Eye (tissue), 1 donor: ENCODE data around the gene NMRK2.

Experiments
- DNase-seq: peaks from one replicate; pipeline ENCODE4 v3.0.0-alpha.2; 2015

The NMRK2 gene

DNA sequence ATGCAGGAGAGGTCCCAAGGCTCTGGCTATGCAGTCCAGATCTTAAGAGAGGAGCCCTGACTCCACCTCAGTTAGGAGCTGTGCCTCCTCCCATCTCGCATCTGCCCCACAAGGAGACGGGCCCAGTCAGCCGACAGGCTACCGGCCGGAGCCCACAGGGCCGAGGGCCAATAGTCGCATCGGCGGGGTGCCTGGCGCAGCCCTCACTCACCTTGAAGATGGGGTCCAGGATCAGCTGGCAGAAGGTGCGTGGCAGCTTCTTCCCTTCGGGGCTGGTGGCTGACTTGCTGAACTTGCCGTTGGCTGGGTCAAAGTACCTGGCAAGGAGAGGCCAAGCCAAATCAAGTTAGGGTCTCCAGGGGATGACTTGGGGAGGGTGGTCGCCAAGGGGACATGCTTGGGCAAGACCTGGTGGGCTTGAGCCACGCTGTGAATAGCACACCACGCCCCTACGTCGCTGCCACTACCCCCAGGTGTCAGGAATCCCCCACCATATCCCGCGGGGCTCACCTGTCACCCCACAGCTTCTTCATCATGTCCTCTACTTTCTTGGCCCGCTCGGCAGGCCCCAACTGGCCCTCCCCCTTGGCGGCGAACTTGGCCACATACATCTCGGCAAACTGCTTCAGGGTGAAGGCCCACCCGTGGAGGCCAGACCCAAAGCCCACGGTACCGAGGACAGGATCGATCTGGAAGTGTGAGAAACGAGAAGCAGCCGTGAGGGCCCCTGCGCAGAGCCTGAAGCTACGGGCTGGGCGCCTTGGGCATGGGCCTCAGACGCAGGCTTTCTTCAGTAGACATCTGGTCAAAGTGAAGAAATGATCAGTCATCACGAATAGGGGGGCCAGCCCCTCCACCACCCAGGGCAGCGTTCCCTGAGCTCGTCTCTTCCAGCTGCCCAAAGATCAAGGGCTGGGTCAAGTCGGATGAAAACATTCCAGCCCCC lies 49.1 kb downstream of the NMRK2 start:
- DNase-seq: no peak

DNA sequence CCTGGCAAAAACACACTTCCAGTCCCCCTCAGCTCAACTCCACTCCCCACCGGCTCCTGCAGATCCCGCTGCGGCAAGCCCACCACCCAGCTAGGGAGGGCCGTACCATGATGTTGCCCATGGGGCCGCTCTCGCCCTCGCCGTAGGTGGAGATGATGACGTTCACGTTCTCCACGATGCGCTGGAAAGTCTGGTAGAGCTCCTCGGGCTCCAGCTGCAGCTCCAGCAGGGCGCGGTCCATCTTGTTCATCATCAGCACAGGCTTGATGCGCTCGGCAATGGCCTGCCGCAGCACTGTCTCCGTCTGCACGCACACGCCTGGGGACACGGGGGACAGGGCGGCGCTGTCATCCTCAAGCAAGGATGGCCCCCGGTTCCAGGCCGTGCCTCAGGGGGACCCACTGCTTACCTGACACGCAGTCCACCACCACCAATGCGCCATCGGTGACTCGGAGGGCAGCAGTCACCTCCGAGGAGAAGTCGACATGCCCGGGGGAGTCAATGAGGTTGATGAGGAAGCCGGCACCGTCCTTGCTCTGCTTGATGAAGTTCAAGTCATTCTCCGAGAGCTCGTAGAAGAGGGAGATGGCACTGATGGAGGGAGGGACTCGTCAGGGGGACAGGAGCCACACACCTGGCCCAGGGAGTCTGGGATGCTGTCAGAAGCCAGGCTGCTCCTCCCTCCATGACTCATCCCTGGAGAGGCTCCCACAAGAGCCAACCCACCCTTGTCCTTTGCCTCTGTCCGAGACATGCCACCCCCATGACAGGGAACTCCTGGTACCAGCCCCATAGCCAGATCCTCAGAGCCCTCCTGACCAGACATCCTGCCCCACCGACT lies 50.1 kb downstream of the NMRK2 start:
- DNase-seq: no peak

DNA sequence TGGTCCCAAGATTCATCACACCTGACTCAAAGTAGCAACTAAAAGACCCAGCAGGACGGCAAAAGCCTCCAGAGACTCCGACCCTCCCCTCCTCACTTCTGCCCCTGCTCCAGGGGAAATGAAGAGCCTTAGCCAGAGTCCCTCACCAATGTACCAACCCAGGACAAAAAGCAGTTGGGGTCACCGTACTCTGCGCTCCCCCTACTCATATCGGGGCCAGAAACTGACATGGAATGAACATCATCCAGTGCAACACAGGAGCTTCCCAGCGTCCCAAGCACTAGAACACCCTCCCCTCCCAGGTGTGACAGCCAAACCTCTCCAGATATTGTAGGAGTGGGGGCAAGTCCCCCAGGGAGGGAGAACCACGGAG lies 50.7 kb downstream of the NMRK2 start:
- DNase-seq: no peak

DNA sequence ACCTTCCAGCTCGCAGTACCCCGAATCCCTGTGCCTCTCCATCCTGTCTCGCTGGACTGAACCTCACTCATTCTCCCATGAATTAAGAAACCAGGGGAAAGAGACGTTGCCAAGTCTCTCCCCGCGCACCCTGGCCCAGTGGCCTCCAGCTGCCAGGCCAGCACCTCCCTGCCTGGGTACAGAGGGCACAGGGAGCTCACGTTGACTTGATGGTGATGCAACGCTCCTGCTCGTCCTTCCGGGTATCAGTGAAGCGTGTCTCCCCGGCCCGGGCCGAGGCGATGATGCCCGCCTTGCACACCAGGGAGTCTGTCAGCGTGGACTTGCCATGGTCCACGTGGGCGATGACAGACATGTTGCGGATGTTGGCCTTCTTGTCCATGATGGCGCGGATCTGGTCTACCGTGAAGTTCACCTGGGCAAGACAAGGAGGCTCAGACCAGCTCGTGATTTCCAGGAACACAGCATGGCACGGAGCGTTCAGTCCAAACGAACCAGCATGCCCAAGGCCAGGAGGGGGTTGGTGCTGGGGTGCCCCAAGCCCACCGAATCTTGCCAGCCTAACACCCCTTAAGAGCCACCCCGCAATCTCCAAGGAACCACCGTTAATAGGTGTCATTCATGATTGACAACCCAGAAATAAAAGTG lies 51.2 kb downstream of the NMRK2 start:
- DNase-seq: no peak

DNA sequence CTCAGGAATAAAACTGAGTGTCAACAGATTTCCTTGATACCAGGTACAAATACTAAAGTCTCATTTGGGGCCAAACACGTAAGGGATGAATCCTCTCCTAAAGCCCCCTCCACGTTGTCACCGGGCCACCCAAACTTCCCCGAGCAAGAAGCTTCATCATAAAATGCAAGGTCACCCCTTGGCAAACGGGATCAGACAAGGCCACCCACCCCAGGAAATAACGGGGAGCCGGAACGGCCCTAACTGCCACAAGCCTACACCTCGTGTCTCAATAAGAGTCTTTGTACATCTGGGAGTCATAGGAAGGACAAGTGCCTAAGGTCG lies 51.7 kb downstream of the NMRK2 start:
- no peak for DNase-seq

DNA sequence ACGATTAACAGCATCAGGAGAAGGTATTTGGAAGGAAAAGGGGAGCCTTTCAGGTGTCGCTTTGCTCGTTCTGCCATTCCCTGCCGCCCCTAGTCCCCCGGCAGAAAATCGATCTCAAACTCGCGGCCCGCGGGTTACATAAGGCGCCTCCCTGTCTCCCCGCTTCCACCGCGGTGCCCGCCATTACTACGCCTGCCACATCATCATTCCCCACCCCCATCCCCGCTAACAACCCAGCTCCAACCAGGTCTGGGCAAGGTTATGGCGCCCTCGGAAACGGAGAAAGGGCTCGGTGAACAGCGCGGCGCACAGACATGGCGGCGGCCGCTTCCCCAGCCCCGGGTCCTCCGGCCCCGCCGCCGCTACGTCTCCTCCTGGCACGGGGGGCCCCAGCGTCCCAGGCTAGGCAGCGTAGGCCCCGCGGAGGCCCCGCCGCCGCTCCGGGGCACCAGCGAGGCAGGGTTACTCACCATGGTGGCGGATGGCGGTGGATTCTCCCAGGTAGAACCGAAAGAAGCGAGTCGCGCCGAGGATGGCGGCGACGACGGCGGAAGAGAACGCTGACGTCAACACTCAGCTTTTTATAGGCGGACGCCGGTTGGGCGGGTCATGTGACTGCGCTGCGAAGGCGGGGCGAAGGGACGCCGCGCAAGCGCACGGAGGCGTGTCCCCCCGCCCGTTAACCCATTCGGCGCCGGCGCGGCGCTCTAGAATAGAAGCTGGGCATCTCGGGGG lies 52.2 kb downstream of the NMRK2 start, which contains the start of gene EEF2:
Gene EEF2 (minus strand): TSS at position 556 of the 735 bp plus-strand sequence. CDS start 83 bp downstream, at position 473.
- DNase-seq: peak; percentile 98

DNA sequence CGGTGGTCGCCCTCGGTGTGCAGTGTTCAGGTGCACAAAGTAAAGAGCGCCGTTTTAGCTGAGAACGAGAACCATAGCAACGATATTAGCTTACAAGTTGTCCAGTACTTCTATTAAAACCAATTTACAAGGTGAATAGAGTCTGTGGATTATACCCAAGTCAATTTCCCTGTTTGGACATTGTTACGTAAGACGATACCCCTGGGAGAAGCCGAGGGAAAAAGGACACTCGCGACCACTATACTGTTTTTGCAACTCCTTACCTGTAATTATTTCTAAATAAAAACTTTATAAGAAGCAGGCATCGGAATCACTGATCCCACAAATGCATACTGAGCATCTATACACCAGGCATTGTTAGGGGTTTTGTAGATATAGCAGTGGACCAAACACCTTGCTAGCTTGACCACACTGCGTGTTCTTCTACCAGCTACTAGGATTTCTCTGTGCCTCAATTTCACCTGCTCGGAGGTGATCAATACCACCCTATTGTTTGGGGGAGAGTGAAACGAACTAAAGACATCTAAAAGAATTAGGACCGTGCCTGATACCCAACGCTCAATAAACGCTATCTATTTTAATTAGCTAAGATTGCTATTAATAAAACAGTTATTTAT lies 52.9 kb downstream of the NMRK2 start:
- no peak for DNase-seq

DNA sequence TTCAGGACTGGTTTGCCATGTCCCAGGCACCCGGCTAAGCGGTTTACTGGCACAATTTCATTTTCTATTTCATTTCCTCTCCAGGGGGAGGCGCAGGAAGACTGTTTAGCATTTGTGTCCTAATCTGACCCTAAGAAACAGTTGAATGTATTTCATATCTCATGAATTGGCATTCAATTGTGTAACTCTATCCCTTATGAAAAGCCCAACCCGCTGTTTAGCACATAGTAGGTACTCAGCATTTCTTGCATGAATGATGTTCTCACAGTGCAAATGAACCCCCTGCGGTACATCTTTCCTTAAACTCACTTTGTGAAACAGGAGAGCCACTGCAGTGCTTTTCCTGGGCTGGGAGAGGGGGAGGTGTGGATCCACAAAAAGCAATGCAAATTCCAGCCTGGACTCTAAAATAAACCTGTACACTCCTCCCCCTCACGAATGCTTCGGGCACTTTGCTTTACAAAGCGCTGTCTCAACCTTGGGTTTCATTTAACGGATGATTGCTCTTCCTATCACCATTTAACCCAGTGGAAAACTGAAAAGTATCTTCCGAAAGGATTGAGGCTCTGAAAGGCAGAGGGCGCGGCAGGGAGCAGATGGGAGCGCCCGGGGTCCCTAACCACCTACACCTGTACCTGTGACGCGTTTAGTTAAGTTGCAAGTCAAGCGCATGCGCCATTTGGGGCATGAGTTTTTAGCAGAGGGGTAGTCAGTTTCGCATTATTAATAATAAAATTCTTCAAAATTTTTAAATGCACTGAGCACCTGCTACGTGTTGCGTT lies 53.6 kb downstream of the NMRK2 start:
- peak; percentile 83 for DNase-seq

DNA sequence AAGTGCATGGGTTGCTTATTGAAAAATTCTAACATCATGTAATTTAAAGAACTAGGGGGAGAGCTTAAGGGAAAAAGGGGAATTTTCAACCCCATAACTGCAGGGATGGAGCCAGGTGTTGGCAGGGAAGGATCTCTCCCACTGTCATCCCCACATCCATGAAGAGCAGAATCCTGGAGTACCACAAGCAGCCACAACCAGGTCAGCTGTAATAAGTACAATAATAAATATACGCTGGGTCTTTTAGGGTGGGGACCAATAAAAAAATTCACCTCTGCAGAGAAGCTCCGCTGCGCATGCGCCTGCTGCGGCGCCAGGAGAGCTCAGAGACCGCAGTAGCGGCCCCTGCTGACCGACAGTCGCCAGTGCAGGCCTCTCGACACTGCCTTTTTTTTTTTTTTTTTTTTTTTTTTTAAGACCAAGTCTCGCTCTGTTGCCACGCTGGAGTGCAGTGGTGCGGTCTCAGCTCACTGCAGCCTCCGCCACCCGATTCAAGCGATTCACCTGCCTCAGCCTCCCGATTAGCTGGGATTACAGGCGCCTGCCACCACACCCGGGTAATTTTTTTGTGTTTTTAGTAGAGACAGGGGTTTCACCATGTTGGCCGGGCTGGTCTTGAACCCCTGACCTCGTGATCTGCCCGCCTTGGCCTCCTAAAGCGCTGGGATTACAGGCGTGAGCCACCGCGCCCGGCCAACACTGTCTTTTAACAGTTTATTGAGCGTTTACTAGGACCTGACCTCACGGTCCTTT lies 54.9 kb downstream of the NMRK2 start:
- DNase-seq: peak; percentile 94

DNA sequence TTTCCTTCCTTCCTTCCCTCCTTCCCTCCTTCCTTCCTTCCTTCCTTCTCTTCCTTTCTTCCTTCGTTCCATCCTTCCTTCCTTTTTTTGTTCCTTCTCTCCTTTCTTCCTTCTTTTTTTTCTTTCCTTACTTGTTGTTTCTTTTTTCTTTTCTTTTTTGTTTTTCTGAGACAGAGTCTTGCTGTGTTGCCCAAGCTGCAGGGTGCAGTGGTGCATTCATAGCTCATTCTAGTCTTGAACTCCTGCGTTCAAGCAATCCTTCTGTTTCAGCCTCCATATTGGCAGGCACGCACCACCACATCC lies 57.9 kb downstream of the NMRK2 start:
- DNase-seq: no peak
